Measurements from ENCODE around the gene PLEK2. TPM values are rescaled to one million over a fixed set of nuclear protein-coding genes. Genes with fewer than 3 reads are reported as not detected.

The PLEK2 gene
- total RNA-seq, 4 donors from 2014 or later, result 18.1 to 39.7 (median 24.7) TPM

DNA sequence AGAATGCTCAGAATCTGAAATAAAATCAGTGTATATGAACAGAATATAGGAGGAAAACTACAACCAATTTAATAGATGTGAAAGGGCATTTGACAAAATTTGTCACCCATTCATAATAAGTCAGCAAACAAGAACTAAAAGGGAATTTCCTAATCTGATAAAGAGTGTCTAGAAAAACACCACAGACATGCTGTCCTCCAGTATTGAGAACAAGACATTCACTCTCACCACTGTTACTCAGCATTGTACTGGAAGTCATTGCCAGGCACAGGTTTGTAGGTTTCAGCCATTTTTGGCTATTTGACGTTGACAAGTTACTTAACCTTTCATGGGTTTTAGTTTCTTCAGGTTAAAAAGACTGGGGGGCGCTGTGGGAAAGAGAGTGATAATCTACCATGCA is 38.6 kb downstream of the PLEK2 start:
- TF ChIP-seq EP300 (IDR thresholded peaks at IDR 0.05) (no peak), POLR2AphosphoS5 (IDR thresholded peaks at IDR 0.05) (no peak), POLR2A (IDR thresholded peaks at IDR 0.05) (no peak)
- TF ChIP-seq, protein P1, sequence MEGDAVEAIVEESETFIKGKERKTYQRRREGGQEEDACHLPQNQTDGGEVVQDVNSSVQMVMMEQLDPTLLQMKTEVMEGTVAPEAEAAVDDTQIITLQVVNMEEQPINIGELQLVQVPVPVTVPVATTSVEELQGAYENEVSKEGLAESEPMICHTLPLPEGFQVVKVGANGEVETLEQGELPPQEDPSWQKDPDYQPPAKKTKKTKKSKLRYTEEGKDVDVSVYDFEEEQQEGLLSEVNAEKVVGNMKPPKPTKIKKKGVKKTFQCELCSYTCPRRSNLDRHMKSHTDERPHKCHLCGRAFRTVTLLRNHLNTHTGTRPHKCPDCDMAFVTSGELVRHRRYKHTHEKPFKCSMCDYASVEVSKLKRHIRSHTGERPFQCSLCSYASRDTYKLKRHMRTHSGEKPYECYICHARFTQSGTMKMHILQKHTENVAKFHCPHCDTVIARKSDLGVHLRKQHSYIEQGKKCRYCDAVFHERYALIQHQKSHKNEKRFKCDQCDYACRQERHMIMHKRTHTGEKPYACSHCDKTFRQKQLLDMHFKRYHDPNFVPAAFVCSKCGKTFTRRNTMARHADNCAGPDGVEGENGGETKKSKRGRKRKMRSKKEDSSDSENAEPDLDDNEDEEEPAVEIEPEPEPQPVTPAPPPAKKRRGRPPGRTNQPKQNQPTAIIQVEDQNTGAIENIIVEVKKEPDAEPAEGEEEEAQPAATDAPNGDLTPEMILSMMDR (IDR thresholded peaks at IDR 0.05), result no peak
- no peak for DNase-seq (ENCODE audit: low spot score in 2 of 2)
- H3K4me1 ChIP-seq, result no peaks in the 10 kb centered on the region
- no peaks in the 10 kb centered on the region for H3K27me3 ChIP-seq
- H3K27ac ChIP-seq, result no peak overlapping the region
- H3K9me3 ChIP-seq, result no peaks in the 10 kb centered on the region
- WGBS, result 83% methylated on average over 2 of the region's 2 CpGs
- peaks cover 87% of the 10 kb centered on the region for H3K36me3 ChIP-seq
- H3K4me3 ChIP-seq, result no peak overlapping the region

DNA sequence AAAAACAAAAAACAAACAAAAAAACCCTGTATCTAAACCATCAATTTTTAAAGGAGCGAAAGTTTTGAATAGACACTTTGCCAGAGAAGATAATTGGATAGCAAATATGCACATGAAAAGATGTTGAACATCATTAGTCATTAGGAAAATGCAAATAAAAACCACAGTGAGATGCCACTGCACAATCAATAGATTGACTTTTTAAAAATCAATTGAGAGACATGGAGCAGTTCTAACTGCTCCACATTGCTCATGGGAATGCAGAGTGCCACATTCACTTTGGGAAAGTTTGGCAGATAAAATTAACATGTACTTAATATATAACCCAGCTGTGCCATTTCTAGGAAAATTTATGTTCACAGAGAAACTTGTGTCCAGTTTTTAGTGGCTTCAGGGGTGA is 39.1 kb downstream of the PLEK2 start:
- Histone ChIP-seq H3K27ac (no peak overlapping the region), H3K4me3 (no peak overlapping the region), H3K36me3 (peaks cover 87% of the 10 kb centered on the region), H3K4me1 (no peaks in the 10 kb centered on the region), H3K27me3 (no peaks in the 10 kb centered on the region), H3K9me3 (no peaks in the 10 kb centered on the region)
- 100% methylated on average over 1 of the region's 1 CpG for WGBS
- TF ChIP-seq, protein P1 (IDR thresholded peaks at IDR 0.05), result no peak
- no peak for TF ChIP-seq POLR2A (IDR thresholded peaks at IDR 0.05)
- no peak for TF ChIP-seq EP300 (IDR thresholded peaks at IDR 0.05)
- no peak for TF ChIP-seq POLR2AphosphoS5 (IDR thresholded peaks at IDR 0.05)
- DNase-seq (ENCODE audit: low spot score in 2 of 2), result no peak

DNA sequence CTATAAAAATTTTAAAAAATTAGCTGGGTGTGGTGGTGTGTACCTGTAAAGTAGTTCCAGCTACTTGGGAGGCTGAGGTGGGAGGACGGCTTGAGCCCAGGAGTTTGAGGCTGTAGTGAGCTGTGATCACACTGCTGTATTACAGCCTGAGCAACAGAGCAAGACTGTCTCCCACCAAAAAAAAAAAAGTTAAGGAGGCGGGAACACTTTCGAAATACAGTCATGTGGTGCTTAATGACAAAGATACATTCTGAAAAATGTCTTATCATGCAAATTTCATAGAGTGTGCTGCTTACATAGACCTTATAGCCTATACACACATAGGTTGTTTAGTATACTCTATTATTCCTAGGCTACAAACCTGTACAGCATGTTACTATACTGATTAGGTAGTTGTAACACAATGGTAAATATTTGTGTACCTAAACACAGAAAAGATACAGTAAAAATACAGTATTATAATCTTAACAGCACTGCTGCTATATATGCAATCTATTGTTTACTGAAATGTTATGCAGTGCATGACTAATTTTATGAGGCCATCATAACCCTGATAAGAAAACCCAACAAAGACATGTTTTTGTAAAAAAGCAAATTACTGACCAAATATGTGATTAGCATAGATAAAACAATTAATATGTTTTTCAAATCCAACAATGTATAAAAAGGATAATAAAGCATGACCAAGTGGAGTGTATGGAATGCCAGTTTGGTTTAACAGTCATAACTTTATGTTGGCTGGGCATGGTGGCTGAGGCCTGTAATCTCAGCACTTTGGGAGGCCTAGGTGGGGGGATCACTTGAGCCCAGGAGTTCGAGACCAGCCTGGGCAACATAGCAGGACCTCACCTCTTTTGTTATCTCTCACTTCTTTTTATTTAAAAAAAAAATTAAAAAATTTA is 40.5 kb downstream of the PLEK2 start:
- Histone ChIP-seq H3K4me1 (no peaks in the 10 kb centered on the region), H3K27ac (no peak overlapping the region), H3K27me3 (no peaks in the 10 kb centered on the region), H3K4me3 (no peak overlapping the region), H3K36me3 (peaks cover 84% of the 10 kb centered on the region), H3K9me3 (no peaks in the 10 kb centered on the region)
- WGBS, result 93% methylated on average over 4 of the region's 4 CpGs
- TF ChIP-seq EP300 (IDR thresholded peaks at IDR 0.05) (no peak), POLR2A (IDR thresholded peaks at IDR 0.05) (no peak), POLR2AphosphoS5 (IDR thresholded peaks at IDR 0.05) (no peak)
- TF ChIP-seq, protein P1 (IDR thresholded peaks at IDR 0.05), result no peak
- DNase-seq (ENCODE audit: low spot score in 2 of 2), result no peak

DNA sequence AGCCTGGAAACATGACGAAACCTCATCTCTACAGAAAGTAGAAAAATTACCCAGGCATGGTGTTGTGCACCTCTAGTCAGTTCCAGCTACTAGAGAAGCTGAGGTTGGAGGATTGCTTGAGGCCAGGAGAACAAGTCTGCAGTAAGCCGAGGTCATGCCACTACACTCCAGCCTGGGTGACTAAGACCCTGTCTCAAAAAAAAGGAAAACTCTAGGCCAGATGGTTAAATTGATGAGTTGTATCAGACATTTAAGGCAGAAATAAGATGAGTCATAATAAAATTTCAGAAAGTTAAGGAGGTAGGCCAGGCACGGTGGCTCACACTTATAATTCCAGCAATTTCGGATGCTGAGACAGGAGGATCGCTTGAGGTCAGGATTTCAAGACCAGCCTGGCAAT is 41.1 kb downstream of the PLEK2 start:
- no peak for DNase-seq (ENCODE audit: low spot score in 2 of 2)
- no peak overlapping the region for H3K27ac ChIP-seq
- peaks cover 85% of the 10 kb centered on the region for H3K36me3 ChIP-seq
- H3K27me3 ChIP-seq, result no peaks in the 10 kb centered on the region
- TF ChIP-seq POLR2A (IDR thresholded peaks at IDR 0.05) (no peak), POLR2AphosphoS5 (IDR thresholded peaks at IDR 0.05) (no peak), EP300 (IDR thresholded peaks at IDR 0.05) (no peak)
- TF ChIP-seq, protein P1 (IDR thresholded peaks at IDR 0.05), result no peak
- 85% methylated on average over 5 of the region's 5 CpGs for WGBS
- H3K4me1 ChIP-seq, result peaks cover 5% of the 10 kb centered on the region
- H3K9me3 ChIP-seq, result no peaks in the 10 kb centered on the region
- no peak overlapping the region for H3K4me3 ChIP-seq

DNA sequence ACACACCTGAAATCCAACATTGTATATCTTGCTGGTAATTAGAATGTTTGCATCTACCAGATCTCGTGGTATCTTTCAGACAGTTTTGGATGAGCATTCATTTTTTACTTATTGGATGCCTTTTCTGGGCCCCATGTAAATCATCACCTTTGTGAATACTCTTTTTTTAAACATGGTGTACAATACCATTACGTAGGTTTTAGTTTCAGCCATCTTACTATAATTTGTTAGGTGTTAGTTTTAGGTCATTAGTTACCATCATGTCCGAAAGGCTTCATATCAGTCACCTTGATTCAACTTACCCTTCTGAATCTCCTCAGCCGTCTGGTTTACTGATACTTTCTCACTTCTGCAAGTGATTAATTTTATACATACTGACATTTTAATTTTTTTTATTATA is 46.5 kb downstream of the PLEK2 start:
- Histone ChIP-seq H3K27ac (no peak overlapping the region), H3K9me3 (no peaks in the 10 kb centered on the region), H3K4me3 (no peak overlapping the region), H3K36me3 (peaks cover 57% of the 10 kb centered on the region), H3K4me1 (peaks cover 42% of the 10 kb centered on the region), H3K27me3 (no peaks in the 10 kb centered on the region)
- TF ChIP-seq POLR2AphosphoS5 (IDR thresholded peaks at IDR 0.05), result no peak
- no peak for TF ChIP-seq POLR2A (IDR thresholded peaks at IDR 0.05)
- TF ChIP-seq, protein P1 (IDR thresholded peaks at IDR 0.05), result no peak
- TF ChIP-seq EP300 (IDR thresholded peaks at IDR 0.05), result no peak
- WGBS, result 86% methylated on average over 4 of the region's 4 CpGs
- no peak for DNase-seq (ENCODE audit: low spot score in 2 of 2)

Data from suprapubic skin (tissue), 4 donors.